AG09319 (cell line): Measurements from ENCODE around the gene SLC5A4.
"Not testable (repeated sequence)": the region's sequence is repeated elsewhere in the genome, so short reads cannot be mapped to it uniquely, and the experiment has no call there.

ENCODE experiments used
- DNase-seq: peaks from one replicate; pipeline ENCODE4 v3.0.0-alpha.2; 2010; ENCODE audit warnings: low read depth; ENCODE audit errors: extremely low read depth
- TF ChIP-seq, protein P1 (sequence below): IDR thresholded peaks from 2 replicates; pipeline ENCODE4 v1.5.1; 2011; ENCODE audit warnings: low read depth, mild to moderate bottlenecking, inconsistent platforms, low read length, moderate library complexity

The SLC5A4 gene

DNA sequence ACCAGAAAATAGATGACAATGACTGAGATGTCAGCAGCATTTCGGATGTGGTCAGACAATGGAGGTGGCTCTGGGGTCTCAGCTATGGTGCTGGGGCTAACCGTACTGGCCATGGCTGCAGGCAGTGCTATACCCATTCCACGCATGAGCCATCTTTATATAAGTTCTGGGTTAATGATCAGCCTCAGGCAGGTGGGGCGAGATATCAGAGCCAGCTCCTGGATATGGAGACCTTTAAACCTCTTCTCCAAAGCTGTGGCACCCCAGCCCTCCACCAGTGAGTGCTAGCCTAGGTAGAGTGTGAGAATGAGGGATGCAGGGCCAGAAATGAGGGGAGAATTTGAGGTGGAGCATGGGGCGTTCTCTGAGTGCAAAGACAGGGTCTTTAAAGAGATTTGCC is at the start of gene SLC5A4:
Gene SLC5A4, minus strand, starts transcription at position 131 of the 400 bp plus-strand sequence. Its CDS starts 18 bp downstream, at position 113.
- no peak for DNase-seq
- TF ChIP-seq, protein P1, sequence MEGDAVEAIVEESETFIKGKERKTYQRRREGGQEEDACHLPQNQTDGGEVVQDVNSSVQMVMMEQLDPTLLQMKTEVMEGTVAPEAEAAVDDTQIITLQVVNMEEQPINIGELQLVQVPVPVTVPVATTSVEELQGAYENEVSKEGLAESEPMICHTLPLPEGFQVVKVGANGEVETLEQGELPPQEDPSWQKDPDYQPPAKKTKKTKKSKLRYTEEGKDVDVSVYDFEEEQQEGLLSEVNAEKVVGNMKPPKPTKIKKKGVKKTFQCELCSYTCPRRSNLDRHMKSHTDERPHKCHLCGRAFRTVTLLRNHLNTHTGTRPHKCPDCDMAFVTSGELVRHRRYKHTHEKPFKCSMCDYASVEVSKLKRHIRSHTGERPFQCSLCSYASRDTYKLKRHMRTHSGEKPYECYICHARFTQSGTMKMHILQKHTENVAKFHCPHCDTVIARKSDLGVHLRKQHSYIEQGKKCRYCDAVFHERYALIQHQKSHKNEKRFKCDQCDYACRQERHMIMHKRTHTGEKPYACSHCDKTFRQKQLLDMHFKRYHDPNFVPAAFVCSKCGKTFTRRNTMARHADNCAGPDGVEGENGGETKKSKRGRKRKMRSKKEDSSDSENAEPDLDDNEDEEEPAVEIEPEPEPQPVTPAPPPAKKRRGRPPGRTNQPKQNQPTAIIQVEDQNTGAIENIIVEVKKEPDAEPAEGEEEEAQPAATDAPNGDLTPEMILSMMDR: no peak

DNA sequence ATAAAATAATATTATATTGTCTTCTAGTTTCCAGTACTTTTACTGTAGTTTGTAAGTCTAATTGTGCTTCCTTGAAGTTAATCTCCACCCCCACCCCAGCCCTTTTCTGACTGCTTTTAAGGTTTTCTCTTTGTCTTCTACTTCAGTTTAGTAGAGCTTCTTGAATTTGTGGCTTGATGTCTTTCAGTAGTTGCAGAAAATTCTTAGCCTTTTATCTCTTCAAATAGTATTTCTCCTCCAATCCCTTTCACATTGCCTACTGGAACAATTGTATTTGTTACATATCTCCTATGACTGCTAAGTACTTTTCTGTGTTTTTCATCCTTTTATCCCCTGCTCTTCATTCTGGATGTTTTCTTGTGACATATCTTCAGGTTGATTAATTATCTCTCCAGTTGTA is 38.8 kb upstream of the SLC5A4 start:
- DNase-seq: not testable (repeated sequence)

DNA sequence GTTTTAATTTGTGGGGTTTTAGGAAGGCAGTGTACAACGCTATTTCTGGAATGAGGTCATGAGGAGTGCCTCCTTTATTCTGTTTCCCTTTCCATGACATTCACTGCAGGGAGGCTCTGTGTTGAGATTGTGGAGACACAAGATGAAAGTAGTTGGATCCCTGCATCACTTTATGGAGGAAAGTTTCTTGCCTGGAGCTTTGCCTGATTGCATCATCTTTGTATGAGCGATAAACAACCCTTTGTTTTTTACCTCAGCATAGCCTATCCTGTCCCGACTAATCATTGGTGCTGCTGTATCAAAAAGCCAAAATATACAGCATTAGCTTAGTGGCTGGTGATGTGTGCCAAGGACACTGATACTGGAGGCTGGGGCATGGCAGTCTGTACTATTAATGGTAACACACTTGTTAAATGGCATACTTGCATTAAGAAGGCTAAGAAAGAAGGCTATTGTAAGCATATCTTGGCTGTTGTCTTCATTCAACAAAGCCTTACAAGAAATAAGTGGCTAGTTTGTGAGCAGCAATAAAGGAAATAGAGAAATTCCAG is 31.2 kb upstream of the SLC5A4 start:
- TF ChIP-seq, protein P1: no peak
- DNase-seq: no peak

DNA sequence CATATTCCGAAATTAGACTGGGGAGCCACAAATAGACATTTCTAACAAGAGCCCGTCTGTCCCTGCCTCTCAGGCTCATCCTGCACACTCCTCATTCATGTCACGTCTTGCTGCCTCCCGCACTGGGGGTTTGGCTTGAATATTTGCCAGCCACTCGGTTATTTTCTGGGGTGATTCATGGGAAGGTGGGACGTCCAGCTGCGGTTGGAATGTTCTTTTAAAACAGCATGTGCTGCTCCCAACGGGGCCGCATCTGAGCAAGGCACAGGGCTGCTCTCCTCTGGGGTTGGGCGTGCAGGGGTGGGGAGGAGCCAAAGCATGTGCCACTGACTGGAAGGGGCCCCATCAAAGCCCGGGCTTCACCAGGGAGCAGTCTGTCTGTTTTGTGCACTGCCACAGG is 25.9 kb upstream of the SLC5A4 start:
- DNase-seq: no peak

DNA sequence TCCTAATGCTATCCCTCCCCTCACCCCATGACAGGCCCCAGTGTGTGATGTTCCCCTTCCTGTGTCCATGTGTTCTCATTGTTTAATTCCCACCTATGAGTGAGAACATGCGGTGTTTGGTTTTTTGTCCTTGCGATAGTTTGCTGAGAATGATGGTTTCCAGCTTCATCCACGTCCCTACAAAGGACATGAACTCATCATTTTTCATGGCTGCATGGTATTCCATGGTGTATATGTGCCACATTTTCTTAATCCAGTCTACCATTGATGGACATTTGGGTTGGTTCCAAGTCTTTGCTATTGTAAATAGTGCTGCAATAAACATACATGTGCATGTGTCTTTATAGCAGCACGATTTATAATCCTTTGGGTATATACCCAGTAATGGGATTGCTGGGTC is 20.2 kb upstream of the SLC5A4 start:
- DNase-seq: not testable (repeated sequence)

More for the DNA sequence above, 25.9 kb upstream of the SLC5A4 start:
- TF ChIP-seq, protein P1: no peak

DNA sequence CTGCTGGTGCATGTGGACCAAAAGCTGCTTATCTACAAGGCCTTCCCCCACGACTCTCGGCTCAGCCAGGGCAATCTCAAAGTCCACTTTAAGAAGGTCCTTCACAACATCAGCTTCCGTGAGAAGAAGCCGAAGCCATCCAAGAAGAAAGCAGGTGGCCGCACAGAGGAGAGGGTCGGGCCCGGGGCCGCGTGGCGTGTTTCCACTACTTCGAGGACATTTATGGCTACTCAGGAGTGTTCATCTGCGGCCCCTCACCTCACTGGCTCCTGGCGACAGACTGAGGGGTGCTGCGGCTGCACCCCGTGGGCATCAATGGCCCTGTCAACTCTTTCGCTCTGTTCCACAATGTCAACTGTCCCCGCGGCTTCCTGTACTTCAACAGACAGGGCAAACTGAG is 16.2 kb upstream of the SLC5A4 start:
- no peak for DNase-seq
- TF ChIP-seq, protein P1: no peak

DNA sequence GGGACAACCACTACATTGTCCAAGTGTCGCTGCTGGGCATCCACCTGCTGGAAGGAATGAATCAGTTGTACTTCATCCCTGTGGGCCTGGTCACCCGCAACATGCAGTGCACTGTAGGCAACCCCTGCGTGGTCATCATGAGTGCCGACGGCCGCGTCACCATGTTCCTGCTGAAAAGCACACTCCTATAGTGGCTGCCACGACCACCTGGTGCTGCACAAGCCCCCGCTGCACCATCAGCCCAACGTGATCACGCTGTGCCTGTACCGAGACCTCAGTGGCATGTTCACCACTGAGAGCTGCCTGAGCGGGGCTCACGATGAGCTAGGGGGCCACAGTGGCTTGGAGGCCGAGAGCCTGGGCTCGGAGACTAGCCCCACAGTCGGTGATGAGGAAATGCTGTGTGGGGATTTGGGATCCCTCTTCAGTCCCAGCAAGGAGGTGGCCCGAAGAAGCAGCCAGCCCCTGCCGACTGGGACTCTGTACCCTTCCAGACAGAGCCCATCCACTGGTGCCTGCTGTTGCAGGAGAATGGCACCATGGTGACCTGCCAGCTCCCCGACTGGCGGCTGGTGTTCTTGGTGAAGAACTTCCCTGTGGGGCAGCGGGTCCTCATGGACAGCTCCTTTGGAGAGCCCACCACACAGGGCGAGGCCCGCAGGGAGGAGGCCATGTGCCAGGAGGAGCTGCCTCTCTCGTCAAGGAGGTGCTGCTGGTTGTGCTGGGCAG is 15.7 kb upstream of the SLC5A4 start:
- DNase-seq: no peak
- TF ChIP-seq, protein P1: no peak

DNA sequence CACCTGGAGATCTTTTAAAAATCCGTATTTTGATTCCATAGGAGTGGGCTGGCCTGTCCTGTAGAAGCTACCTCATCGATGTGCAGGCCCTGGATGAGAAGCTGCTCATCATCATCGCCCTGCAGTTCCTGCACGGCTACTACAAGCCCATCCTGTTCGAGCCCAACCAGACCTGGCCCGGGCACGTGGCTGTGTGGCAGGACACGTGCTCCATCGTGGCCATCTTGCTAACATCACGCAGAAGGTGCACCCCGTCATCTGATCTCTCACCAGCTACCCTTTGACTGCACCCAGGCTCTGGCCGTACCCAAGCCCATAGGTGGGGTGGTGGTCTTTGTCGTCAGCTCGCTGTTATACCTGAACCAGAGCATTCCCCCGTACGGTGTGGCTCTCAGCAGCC is 14.2 kb upstream of the SLC5A4 start:
- TF ChIP-seq, protein P1: no peak
- DNase-seq: no peak
